Smooth muscle cell of bladder (primary cell): ENCODE data around the gene TBRG4. TPM values are rescaled to one million over a fixed set of nuclear protein-coding genes. Genes with fewer than 3 reads are reported as not detected.

Experiments used
- total RNA-seq: library from RNA; depleted of rRNA; stranded (reverse); fragments of >200 nt; gene quantifications from 2 replicates; pipeline ENCODE4 v1.2.3, GENCODE V29; 2014

Gene TBRG4
- 47.5 and 60.5 TPM in 2 replicates for total RNA-seq

GRCh38 chr7:45111298-45112223, at the start of gene TBRG4:
TBRG4 (minus strand) TSS chr7:45111697; CDS start chr7:45109237, 2,460 bp downstream.

GRCh38 chr7:45157653-45158401, 46.3 kb upstream of the TBRG4 start, which contains the start of gene RAMP3:
RAMP3 (plus strand) TSS chr7:45157791; CDS start chr7:45157829, 38 bp downstream.

GRCh38 chr7:45088821-45089340, 22.6 kb downstream of the TBRG4 start, which contains the start of gene NACAD:
NACAD (minus strand) TSS chr7:45088969; CDS start chr7:45088894, 75 bp downstream.

Other genes with a start within 250 kb of the TBRG4 start
- gene PURB, start 226.2 kb downstream of the TBRG4 start, total RNA-seq: 10.2 and 11.3 TPM in 2 replicates
- gene MYO1G, start 132.7 kb downstream of the TBRG4 start, total RNA-seq: under 0.01 and 0.09 TPM in 2 replicates
- 34.7 and 44.6 TPM in 2 replicates for gene CCM2, start 111.5 kb downstream of the TBRG4 start, total RNA-seq
- gene NACAD, start 22.7 kb downstream of the TBRG4 start, total RNA-seq: 0.71 and 0.83 TPM in 2 replicates
- not detected in 2 replicates for gene RAMP3, start 46.1 kb upstream of the TBRG4 start, total RNA-seq